ENCODE data around the gene PPP3CA.

The PPP3CA gene

DNA sequence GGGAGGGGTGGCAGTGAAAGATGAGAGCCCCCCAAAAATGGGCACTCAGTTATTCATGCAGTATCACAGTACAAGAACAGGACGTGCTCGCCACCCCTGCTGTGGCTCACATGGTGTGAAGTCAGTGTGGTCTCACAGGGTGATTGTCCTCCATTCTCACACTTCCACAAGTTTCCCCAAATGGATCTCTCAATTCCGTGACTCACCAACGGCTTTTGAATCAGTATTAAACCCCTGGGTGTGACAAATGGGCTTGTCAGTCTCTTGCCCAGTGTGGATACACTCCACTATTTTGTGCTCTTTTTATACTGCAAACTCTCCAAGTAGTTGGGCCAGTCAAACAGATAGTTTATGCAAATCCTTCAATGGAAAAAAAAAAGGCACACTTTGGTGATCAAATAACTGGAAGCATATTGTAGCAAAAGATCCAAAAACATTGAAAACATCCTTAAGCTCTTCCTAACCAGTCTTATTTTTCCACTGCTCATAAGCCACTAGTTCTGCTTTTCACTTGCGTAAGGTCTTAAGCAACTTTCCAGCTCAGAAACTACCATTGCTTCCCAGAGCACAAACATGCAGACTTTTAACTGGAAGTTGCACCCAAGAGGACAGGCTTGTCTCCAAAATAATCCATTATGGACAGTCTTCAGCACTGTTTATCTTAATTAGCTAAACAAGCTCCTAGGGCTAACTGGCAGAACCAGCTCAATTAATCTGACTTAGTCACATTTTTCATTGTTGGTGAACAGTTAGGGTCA, 365.7 kb downstream of the PPP3CA start:
- Histone ChIP-seq H3K27me3 (ENCODE audit: control insufficient read depth, insufficient read depth, low read length) (no peaks in the 10 kb centered on the region), H3K36me3 (ENCODE audit: control insufficient read depth, insufficient read depth, low read length) (no peaks in the 10 kb centered on the region), H3K4me3 (ENCODE audit: low read depth, low read length) (no peak overlapping the region), H3K27ac (ENCODE audit: low read depth, low read length) (peak overlapping the region; percentile 28; the same call in 1 of the 2 replicates), H3K9ac (ENCODE audit: low read length) (no peak overlapping the region), H3K9me3 (ENCODE audit: control insufficient read depth, insufficient read depth, low read depth, low read length) (no peaks in the 10 kb centered on the region), H3K4me1 (ENCODE audit: control insufficient read depth, insufficient read depth, low read length) (peaks cover 44% of the 10 kb centered on the region)

DNA sequence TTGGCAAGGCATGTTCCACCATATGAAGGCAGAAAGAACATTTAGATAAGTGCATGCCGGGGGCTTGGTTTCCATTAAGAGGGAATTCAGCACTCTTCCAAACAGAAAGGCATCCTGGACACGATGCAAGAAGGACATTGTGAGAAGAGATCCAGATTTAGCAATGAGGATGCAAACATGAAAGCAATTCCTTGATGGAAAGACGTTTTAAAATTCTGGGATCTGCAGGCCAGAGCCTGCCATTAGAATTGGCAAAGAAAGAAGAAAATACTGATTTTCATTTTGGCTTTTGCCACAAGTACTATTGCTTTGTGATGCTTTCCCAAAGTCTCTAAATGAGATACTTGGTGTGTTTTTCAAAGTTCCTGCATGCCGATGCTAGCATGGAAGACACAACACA, 367.6 kb downstream of the PPP3CA start:
- peaks cover 37% of the 10 kb centered on the region for H3K4me1 ChIP-seq (ENCODE audit: control insufficient read depth, insufficient read depth, low read length)
- H3K27me3 ChIP-seq (ENCODE audit: control insufficient read depth, insufficient read depth, low read length), result no peaks in the 10 kb centered on the region
- H3K9me3 ChIP-seq (ENCODE audit: control insufficient read depth, insufficient read depth, low read depth, low read length), result no peaks in the 10 kb centered on the region

DNA sequence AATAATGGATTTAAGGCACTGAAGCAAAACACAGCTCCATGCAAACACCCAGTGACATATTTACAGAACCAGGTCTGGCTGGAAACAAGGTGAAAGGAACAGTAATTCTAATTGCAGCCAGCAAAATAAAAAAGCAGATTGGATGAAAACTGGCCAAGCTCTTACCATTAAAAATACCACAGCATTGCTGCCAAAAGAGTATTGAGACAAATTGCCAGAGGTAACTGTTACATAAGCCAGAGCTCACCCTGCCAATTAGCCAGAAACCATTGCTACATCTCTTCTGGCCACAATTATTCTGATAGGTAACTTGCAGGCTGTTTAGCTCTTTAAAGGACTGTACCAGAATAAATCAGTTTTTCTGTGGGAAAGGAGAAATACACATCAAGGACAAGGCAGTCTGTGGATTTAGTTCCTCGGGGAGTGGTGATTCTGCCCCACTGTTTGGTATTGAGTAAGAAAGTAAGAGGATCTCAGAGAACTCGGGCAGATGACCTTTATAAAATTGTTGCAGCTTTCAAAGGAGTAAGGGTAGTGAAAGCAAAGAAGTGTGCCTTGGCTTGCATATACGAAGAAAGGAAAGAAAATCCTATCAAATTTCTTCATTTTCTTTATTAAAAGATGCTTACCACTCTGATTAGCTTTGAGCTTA, 369.5 kb downstream of the PPP3CA start:
- Histone ChIP-seq H3K4me3 (ENCODE audit: low read depth, low read length) (no peak overlapping the region), H3K4me1 (ENCODE audit: control insufficient read depth, insufficient read depth, low read length) (peaks cover 30% of the 10 kb centered on the region), H3K27ac (ENCODE audit: low read depth, low read length) (no peak overlapping the region), H3K27me3 (ENCODE audit: control insufficient read depth, insufficient read depth, low read length) (no peaks in the 10 kb centered on the region), H3K9ac (ENCODE audit: low read length) (no peak overlapping the region), H3K9me3 (ENCODE audit: control insufficient read depth, insufficient read depth, low read depth, low read length) (no peaks in the 10 kb centered on the region), H3K36me3 (ENCODE audit: control insufficient read depth, insufficient read depth, low read length) (no peaks in the 10 kb centered on the region)

More for the DNA sequence above, 367.6 kb downstream of the PPP3CA start:
- Histone ChIP-seq H3K4me3 (ENCODE audit: low read depth, low read length) (no peak overlapping the region), H3K27ac (ENCODE audit: low read depth, low read length) (no peak overlapping the region), H3K9ac (ENCODE audit: low read length) (no peak overlapping the region), H3K36me3 (ENCODE audit: control insufficient read depth, insufficient read depth, low read length) (no peaks in the 10 kb centered on the region)

- H3K9me3 ChIP-seq (ENCODE audit: control insufficient read depth, insufficient read depth, low read depth, low read length), result no peaks in the 10 kb centered on the region
- no peak overlapping the region for H3K9ac ChIP-seq (ENCODE audit: low read length)
- H3K27ac ChIP-seq (ENCODE audit: low read depth, low read length), result no peak overlapping the region
- peaks cover 26% of the 10 kb centered on the region for H3K4me1 ChIP-seq (ENCODE audit: control insufficient read depth, insufficient read depth, low read length)
- H3K27me3 ChIP-seq (ENCODE audit: control insufficient read depth, insufficient read depth, low read length), result no peaks in the 10 kb centered on the region
- H3K4me3 ChIP-seq (ENCODE audit: low read depth, low read length), result no peak overlapping the region
- H3K36me3 ChIP-seq (ENCODE audit: control insufficient read depth, insufficient read depth, low read length), result no peaks in the 10 kb centered on the region
These were observed 370.1 kb downstream of the PPP3CA start for GRCh38 chr4:100977274-100977673.
